Esophagus (tissue), 2 donors: ENCODE data around the gene ANKRD2. TPM values are rescaled to one million over a fixed set of nuclear protein-coding genes. Genes with fewer than 3 reads are reported as not detected.

ENCODE experiments used
- H3K27ac ChIP-seq, 2 donors: one replicate each; pipeline ENCODE4 v1.5.1; 2013; ENCODE audit warnings: low read depth in 2 of 2, mild to moderate bottlenecking in 2 of 2, inconsistent platforms in 1 of 2, low read length in 1 of 2, moderate library complexity in 1 of 2
- H3K27me3 ChIP-seq, 2 donors: one replicate each; pipeline ENCODE4 v1.6.1; 2013; ENCODE audit warnings: low read length in 2 of 2, control low read depth in 1 of 2, mild to moderate bottlenecking in 1 of 2; ENCODE audit not compliant: insufficient read depth in 2 of 2, control insufficient read depth in 1 of 2
- H3K36me3 ChIP-seq, 2 donors: one replicate each; pipeline ENCODE4 v1.6.1; 2013; ENCODE audit warnings: low read length in 1 of 2; ENCODE audit not compliant: control insufficient read depth in 2 of 2, insufficient read depth in 2 of 2
- H3K4me1 ChIP-seq, 2 donors: one replicate each; pipeline ENCODE4 v1.6.1; 2013; ENCODE audit warnings: low read length in 1 of 2; ENCODE audit not compliant: control insufficient read depth in 2 of 2, insufficient read depth in 2 of 2
- H3K4me3 ChIP-seq, 2 donors: one replicate each; pipeline ENCODE4 v1.5.1; 2013; ENCODE audit warnings: low read length in 2 of 2, mild to moderate bottlenecking in 2 of 2, low read depth in 1 of 2, moderate library complexity in 1 of 2
- H3K9me3 ChIP-seq, 2 donors: one replicate each; pipeline ENCODE4 v1.6.1; 2013; ENCODE audit warnings: mild to moderate bottlenecking in 2 of 2, low read depth in 1 of 2, low read length in 1 of 2, moderate library complexity in 1 of 2; ENCODE audit not compliant: control insufficient read depth in 2 of 2, insufficient read depth in 1 of 2
- WGBS, 2 donors: extraction: QIAGEN DNeasy Blood & Tissue Kit; methylation state at CpG; one replicate each; pipeline ENCODE4 v1.1.7; 2013; 5-methylcytosine and 5-hydroxymethylcytosine counted together
- polyA plus RNA-seq, 2 donors: library from polyadenylated mRNA; stranded (reverse); fragments of 200-250 nt; gene quantifications; one replicate each; pipeline ENCODE4 v1.2.3, GENCODE V29; 2013
- donor health status: healthy with polysubstance abuse.
- donor health status: Bipolar disorder and iron deficiency.

ANKRD2 gene
- polyA plus RNA-seq, 2 donors: 0.43 to 0.46 TPM

- Histone ChIP-seq H3K36me3 (no peaks in the 10 kb centered on the region), H3K27me3 (no peaks in the 10 kb centered on the region), H3K4me3 (no peak overlapping the region), H3K27ac (no peak overlapping the region), H3K4me1 (peaks cover 0 to 2% of the 10 kb centered on the region in 2 donors), H3K9me3 (no peaks in the 10 kb centered on the region)
- 64 to 76% methylated on average over 21 of the region's 21 CpGs for WGBS, 2 donors
These were observed 29.0 kb downstream of the ANKRD2 start for GRCh38 chr10:97601268-97602215.

GRCh38 chr10:97607095-97607636, 34.6 kb downstream of the ANKRD2 start:
- Histone ChIP-seq H3K36me3 (no peaks in the 10 kb centered on the region), H3K27me3 (no peaks in the 10 kb centered on the region), H3K4me3 (no peak overlapping the region), H3K4me1 (no peaks in the 10 kb centered on the region), H3K27ac (no peak overlapping the region), H3K9me3 (no peaks in the 10 kb centered on the region)
- 92 to 93% methylated on average over 5 of the region's 5 CpGs for WGBS, 2 donors

- Histone ChIP-seq H3K27me3 (no peaks in the 10 kb centered on the region), H3K4me1 (no peaks in the 10 kb centered on the region), H3K36me3 (no peaks in the 10 kb centered on the region), H3K4me3 (no peak overlapping the region), H3K27ac (no peak overlapping the region), H3K9me3 (no peaks in the 10 kb centered on the region)
- 65 to 70% methylated on average over 13 of the region's 13 CpGs for WGBS, 2 donors
These were observed 36.5 kb downstream of the ANKRD2 start for GRCh38 chr10:97608991-97609561.

GRCh38 chr10:97611473-97611872, 38.9 kb downstream of the ANKRD2 start:
- H3K9me3 ChIP-seq: no peaks in the 10 kb centered on the region
- no peaks in the 10 kb centered on the region for H3K36me3 ChIP-seq
- H3K27ac ChIP-seq: no peak overlapping the region
- no peak overlapping the region for H3K4me3 ChIP-seq
- WGBS, 2 donors: 86 to 90% methylated on average over 12 of the region's 12 CpGs
- no peaks in the 10 kb centered on the region for H3K27me3 ChIP-seq
- no peaks in the 10 kb centered on the region for H3K4me1 ChIP-seq

- Histone ChIP-seq H3K4me1 (no peaks in the 10 kb centered on the region), H3K27ac (no peak overlapping the region), H3K9me3 (no peaks in the 10 kb centered on the region), H3K4me3 (no peak overlapping the region), H3K36me3 (no peaks in the 10 kb centered on the region), H3K27me3 (no peaks in the 10 kb centered on the region)
- WGBS, 2 donors: 20 to 30% methylated on average over 2 of the region's 2 CpGs
These were observed 39.8 kb downstream of the ANKRD2 start for GRCh38 chr10:97612386-97612785.

GRCh38 chr10:97618285-97618684, 45.7 kb downstream of the ANKRD2 start:
- no peaks in the 10 kb centered on the region for H3K27me3 ChIP-seq
- 81 to 95% methylated on average over 4 of the region's 4 CpGs for WGBS, 2 donors

GRCh38 chr10:97618733-97619132, 46.2 kb downstream of the ANKRD2 start:
- Histone ChIP-seq H3K27ac (no peak overlapping the region), H3K27me3 (no peaks in the 10 kb centered on the region)

More at GRCh38 chr10:97618285-97618684, 45.7 kb downstream of the ANKRD2 start:
- H3K4me1 ChIP-seq: no peaks in the 10 kb centered on the region
- H3K27ac ChIP-seq: no peak overlapping the region
- no peaks in the 10 kb centered on the region for H3K9me3 ChIP-seq
- no peak overlapping the region for H3K4me3 ChIP-seq
- H3K36me3 ChIP-seq: no peaks in the 10 kb centered on the region

GRCh38 chr10:97623277-97623676, 50.7 kb downstream of the ANKRD2 start:
- Histone ChIP-seq H3K4me1 (no peaks in the 10 kb centered on the region), H3K4me3 (no peak overlapping the region), H3K27ac (no peak overlapping the region), H3K36me3 (no peaks in the 10 kb centered on the region), H3K27me3 (no peaks in the 10 kb centered on the region), H3K9me3 (no peaks in the 10 kb centered on the region)
- 78 to 96% methylated on average over 1 of the region's 1 CpG for WGBS, 2 donors

More at GRCh38 chr10:97618733-97619132, 46.2 kb downstream of the ANKRD2 start:
- H3K36me3 ChIP-seq: no peaks in the 10 kb centered on the region
- H3K4me1 ChIP-seq: no peaks in the 10 kb centered on the region
- no peak overlapping the region for H3K4me3 ChIP-seq
- no peaks in the 10 kb centered on the region for H3K9me3 ChIP-seq
- WGBS, 2 donors: 97% methylated on average over 4 of the region's 4 CpGs

- Histone ChIP-seq H3K4me1 (no peaks in the 10 kb centered on the region), H3K27me3 (no peaks in the 10 kb centered on the region), H3K9me3 (no peaks in the 10 kb centered on the region), H3K36me3 (no peaks in the 10 kb centered on the region), H3K27ac (no peak overlapping the region), H3K4me3 (no peak overlapping the region)
- 55 to 67% methylated on average over 4 of the region's 4 CpGs for WGBS, 2 donors
These were observed 55.2 kb downstream of the ANKRD2 start for GRCh38 chr10:97627731-97628130.
